Measurements from ENCODE around the gene SFXN3. TPM values are rescaled to one million over a fixed set of nuclear protein-coding genes. Genes with fewer than 3 reads are reported as not detected.
A peak's percentile ranks its signal among the peaks of the same experiment; 100 is the strongest.

SFXN3 gene
- total and polyA plus RNA-seq, 2 of the 13 experiments (the other 11 are each of a cell fraction or from before 2014, with no cell fraction given): 16.8 to 71.5 TPM

DNA sequence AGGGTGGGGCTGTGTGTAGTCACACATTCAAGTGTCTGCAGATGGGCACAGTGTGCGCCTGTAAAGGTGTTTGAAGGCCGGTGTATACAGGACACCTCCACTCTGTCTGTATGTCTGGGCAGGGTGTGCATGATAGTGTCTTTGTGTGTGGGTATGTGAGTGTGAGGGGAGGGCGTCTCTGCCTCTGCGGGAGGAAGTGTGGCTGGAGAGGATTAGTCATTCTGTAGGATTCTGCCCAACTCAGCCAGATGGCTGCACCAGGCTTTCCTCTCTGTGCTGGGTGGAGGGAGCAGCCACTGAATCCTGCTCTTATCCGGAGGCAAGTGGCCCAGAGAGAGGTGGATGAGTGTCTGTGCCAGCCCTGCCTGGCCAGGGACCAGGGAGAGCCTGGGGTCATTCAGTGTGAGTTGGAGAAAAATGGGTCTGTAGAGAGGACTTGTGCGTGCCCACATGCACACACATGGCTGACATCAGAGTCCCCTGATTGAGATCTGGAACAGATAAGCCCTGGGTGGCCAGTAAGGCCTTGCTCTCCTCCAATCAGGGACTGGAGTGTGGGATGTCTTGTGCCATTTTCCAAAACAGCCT is 1.7 kb downstream of the SFXN3 start (continued):
- TF ChIP-seq, protein P1, sequence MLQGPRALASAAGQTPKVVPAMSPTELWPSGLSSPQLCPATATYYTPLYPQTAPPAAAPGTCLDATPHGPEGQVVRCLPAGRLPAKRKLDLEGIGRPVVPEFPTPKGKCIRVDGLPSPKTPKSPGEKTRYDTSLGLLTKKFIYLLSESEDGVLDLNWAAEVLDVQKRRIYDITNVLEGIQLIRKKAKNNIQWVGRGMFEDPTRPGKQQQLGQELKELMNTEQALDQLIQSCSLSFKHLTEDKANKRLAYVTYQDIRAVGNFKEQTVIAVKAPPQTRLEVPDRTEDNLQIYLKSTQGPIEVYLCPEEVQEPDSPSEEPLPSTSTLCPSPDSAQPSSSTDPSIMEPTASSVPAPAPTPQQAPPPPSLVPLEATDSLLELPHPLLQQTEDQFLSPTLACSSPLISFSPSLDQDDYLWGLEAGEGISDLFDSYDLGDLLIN (CRISPR knock-in tag; IDR thresholded peaks at IDR 0.05; ENCODE audit: borderline replicate concordance): no peak
- TF ChIP-seq, protein P2, sequence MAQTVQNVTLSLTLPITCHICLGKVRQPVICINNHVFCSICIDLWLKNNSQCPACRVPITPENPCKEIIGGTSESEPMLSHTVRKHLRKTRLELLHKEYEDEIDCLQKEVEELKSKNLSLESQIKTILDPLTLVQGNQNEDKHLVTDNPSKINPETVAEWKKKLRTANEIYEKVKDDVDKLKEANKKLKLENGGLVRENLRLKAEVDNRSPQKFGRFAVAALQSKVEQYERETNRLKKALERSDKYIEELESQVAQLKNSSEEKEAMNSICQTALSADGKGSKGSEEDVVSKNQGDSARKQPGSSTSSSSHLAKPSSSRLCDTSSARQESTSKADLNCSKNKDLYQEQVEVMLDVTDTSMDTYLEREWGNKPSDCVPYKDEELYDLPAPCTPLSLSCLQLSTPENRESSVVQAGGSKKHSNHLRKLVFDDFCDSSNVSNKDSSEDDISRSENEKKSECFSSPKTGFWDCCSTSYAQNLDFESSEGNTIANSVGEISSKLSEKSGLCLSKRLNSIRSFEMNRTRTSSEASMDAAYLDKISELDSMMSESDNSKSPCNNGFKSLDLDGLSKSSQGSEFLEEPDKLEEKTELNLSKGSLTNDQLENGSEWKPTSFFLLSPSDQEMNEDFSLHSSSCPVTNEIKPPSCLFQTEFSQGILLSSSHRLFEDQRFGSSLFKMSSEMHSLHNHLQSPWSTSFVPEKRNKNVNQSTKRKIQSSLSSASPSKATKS (CRISPR knock-in tag; IDR thresholded peaks at IDR 0.05): no peak
- TF ChIP-seq MAZ (IDR thresholded peaks at IDR 0.05; ENCODE audit: borderline replicate concordance, low read depth, low read length): no peak
- no peak for TF ChIP-seq MAZ (CRISPR knock-in tag; IDR thresholded peaks at IDR 0.05; ENCODE audit: low read depth)
- TF ChIP-seq, protein P3, sequence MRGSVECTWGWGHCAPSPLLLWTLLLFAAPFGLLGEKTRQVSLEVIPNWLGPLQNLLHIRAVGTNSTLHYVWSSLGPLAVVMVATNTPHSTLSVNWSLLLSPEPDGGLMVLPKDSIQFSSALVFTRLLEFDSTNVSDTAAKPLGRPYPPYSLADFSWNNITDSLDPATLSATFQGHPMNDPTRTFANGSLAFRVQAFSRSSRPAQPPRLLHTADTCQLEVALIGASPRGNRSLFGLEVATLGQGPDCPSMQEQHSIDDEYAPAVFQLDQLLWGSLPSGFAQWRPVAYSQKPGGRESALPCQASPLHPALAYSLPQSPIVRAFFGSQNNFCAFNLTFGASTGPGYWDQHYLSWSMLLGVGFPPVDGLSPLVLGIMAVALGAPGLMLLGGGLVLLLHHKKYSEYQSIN (CRISPR knock-in tag; IDR thresholded peaks at IDR 0.05; ENCODE audit: borderline replicate concordance): no peak
- TF ChIP-seq ZNF841 (CRISPR knock-in tag; IDR thresholded peaks at IDR 0.05; ENCODE audit: borderline replicate concordance): no peak
- TF ChIP-seq FOXP1 (IDR thresholded peaks at IDR 0.05): no peak
- no peak for TF ChIP-seq FOXP1 (CRISPR knock-in tag; IDR thresholded peaks at IDR 0.05)
- no peak for TF ChIP-seq FLYWCH1 (CRISPR knock-in tag; IDR thresholded peaks at IDR 0.05)
- TF ChIP-seq ZFP41 (CRISPR knock-in tag; IDR thresholded peaks at IDR 0.05; ENCODE audit: borderline replicate concordance): no peak
- no peak for TF ChIP-seq ZNF747 (CRISPR knock-in tag; IDR thresholded peaks at IDR 0.05; ENCODE audit: borderline replicate concordance)
- peak; percentile 81; the same call in 1 of the 2 replicates for TF ChIP-seq ZNF510 (CRISPR knock-in tag; IDR thresholded peaks at IDR 0.05; ENCODE audit: low read depth)
- no peak for TF ChIP-seq EP300 (IDR thresholded peaks at IDR 0.05; ENCODE audit: low read depth in 2 of 2, low read length in 2 of 2)
- no peak for TF ChIP-seq EP300 (CRISPR knock-in tag; IDR thresholded peaks at IDR 0.05; ENCODE audit: borderline replicate concordance)
- no peak for TF ChIP-seq MIER2 (CRISPR knock-in tag; IDR thresholded peaks at IDR 0.05)
- TF ChIP-seq, protein P4, sequence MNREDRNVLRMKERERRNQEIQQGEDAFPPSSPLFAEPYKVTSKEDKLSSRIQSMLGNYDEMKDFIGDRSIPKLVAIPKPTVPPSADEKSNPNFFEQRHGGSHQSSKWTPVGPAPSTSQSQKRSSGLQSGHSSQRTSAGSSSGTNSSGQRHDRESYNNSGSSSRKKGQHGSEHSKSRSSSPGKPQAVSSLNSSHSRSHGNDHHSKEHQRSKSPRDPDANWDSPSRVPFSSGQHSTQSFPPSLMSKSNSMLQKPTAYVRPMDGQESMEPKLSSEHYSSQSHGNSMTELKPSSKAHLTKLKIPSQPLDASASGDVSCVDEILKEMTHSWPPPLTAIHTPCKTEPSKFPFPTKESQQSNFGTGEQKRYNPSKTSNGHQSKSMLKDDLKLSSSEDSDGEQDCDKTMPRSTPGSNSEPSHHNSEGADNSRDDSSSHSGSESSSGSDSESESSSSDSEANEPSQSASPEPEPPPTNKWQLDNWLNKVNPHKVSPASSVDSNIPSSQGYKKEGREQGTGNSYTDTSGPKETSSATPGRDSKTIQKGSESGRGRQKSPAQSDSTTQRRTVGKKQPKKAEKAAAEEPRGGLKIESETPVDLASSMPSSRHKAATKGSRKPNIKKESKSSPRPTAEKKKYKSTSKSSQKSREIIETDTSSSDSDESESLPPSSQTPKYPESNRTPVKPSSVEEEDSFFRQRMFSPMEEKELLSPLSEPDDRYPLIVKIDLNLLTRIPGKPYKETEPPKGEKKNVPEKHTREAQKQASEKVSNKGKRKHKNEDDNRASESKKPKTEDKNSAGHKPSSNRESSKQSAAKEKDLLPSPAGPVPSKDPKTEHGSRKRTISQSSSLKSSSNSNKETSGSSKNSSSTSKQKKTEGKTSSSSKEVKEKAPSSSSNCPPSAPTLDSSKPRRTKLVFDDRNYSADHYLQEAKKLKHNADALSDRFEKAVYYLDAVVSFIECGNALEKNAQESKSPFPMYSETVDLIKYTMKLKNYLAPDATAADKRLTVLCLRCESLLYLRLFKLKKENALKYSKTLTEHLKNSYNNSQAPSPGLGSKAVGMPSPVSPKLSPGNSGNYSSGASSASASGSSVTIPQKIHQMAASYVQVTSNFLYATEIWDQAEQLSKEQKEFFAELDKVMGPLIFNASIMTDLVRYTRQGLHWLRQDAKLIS (CRISPR knock-in tag; IDR thresholded peaks at IDR 0.05): no peak
- no peak for TF ChIP-seq HNRNPH1 (optimal IDR thresholded peaks at IDR 0.05; ENCODE audit: low read depth, low read length)
- no peak for TF ChIP-seq SP4 (CRISPR knock-in tag; IDR thresholded peaks at IDR 0.05)
- no peak for TF ChIP-seq RORA (CRISPR knock-in tag; IDR thresholded peaks at IDR 0.05)
- TF ChIP-seq SRSF4 (IDR thresholded peaks at IDR 0.05; ENCODE audit: low read depth, low read length, poor library complexity, severe bottlenecking): no peak
- no peak for TF ChIP-seq JDP2 (CRISPR knock-in tag; IDR thresholded peaks at IDR 0.05; ENCODE audit: borderline replicate concordance)
